ENCODE data around the gene SECTM1. TPM values are rescaled to one million over a fixed set of nuclear protein-coding genes. Genes with fewer than 3 reads are reported as not detected.
"Not testable (repeated sequence)": the region's sequence is repeated elsewhere in the genome, so short reads cannot be mapped to it uniquely, and the experiment has no call there.

SECTM1 gene
- total RNA-seq, 1 donor from 2014 or later: 11.7 TPM

GRCh38 chr17:82369211-82369610 is 35.6 kb upstream of the SECTM1 start:
- no peak for DNase-seq

GRCh38 chr17:82367724-82368524 is 34.4 kb upstream of the SECTM1 start:
- DNase-seq: no peak

- no peak for DNase-seq
These were observed 33.2 kb upstream of the SECTM1 start for GRCh38 chr17:82366749-82367148.

GRCh38 chr17:82365606-82366295 is 32.2 kb upstream of the SECTM1 start:
- no peak for DNase-seq

- no peak for DNase-seq
These were observed 28.5 kb upstream of the SECTM1 start for GRCh38 chr17:82361885-82362633.

- not testable (repeated sequence) for DNase-seq
These were observed 26.0 kb upstream of the SECTM1 start for GRCh38 chr17:82359451-82360074.

- no peak for DNase-seq
These were observed 25.1 kb upstream of the SECTM1 start, which contains the start of gene TEX19 for GRCh38 chr17:82358465-82359350. TSS of gene TEX19 (plus strand) at chr17:82359247. CDS start at chr17:82362151, 2,904 bp downstream.

GRCh38 chr17:82357394-82357793 is 23.8 kb upstream of the SECTM1 start:
- no peak for DNase-seq

- DNase-seq: no peak
These were observed 23.3 kb upstream of the SECTM1 start for GRCh38 chr17:82356845-82357355.

- DNase-seq: no peak
These were observed 22.3 kb upstream of the SECTM1 start for GRCh38 chr17:82355770-82356427.

GRCh38 chr17:82354804-82355308 is 21.3 kb upstream of the SECTM1 start:
- no peak for DNase-seq

GRCh38 chr17:82353484-82353883 is 19.9 kb upstream of the SECTM1 start:
- DNase-seq: no peak

GRCh38 chr17:82351713-82352488 is 18.3 kb upstream of the SECTM1 start:
- peak; percentile 74 for DNase-seq

GRCh38 chr17:82351254-82351712 is 17.7 kb upstream of the SECTM1 start:
- no peak for DNase-seq

- no peak for DNase-seq
These were observed 16.8 kb upstream of the SECTM1 start for GRCh38 chr17:82350182-82351030.

- peak; percentile 96 for DNase-seq
These were observed 15.7 kb upstream of the SECTM1 start for GRCh38 chr17:82349287-82349701.

GRCh38 chr17:82348866-82349265 is 15.3 kb upstream of the SECTM1 start:
- DNase-seq: peak; percentile 76

GRCh38 chr17:82348434-82348833 is 14.9 kb upstream of the SECTM1 start:
- DNase-seq: no peak

Measured in skin of body (tissue), 2 donors.